ENCODE data around the gene SLC6A12.

SLC6A12 gene

DNA sequence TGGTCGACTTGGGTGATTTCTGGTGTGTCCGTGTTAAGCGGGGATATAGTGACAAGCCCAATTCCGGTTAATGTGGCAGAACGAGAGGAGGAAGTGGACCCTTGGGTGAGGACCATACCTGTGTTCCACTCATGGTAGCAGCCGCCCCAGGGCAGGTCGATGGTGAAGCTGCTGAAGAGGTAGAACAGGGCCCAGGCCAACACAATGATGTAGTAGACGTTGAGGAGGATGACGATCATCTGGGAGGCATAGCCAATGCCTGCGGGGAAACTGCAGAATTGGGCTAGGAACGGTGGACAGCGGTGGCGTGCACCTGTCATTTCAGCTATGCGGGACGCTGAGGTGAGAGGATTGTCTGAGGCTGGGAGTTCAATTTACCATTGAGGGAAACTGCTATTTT, 28.5 kb upstream of the SLC6A12 start:
- TF ChIP-seq SPI1 (IDR thresholded peaks at IDR 0.05; ENCODE audit: borderline replicate concordance, low read depth) = no peak
- no peak for TF ChIP-seq POLR2AphosphoS5 (IDR thresholded peaks at IDR 0.05; ENCODE audit: low read depth)
- TF ChIP-seq, protein P1, sequence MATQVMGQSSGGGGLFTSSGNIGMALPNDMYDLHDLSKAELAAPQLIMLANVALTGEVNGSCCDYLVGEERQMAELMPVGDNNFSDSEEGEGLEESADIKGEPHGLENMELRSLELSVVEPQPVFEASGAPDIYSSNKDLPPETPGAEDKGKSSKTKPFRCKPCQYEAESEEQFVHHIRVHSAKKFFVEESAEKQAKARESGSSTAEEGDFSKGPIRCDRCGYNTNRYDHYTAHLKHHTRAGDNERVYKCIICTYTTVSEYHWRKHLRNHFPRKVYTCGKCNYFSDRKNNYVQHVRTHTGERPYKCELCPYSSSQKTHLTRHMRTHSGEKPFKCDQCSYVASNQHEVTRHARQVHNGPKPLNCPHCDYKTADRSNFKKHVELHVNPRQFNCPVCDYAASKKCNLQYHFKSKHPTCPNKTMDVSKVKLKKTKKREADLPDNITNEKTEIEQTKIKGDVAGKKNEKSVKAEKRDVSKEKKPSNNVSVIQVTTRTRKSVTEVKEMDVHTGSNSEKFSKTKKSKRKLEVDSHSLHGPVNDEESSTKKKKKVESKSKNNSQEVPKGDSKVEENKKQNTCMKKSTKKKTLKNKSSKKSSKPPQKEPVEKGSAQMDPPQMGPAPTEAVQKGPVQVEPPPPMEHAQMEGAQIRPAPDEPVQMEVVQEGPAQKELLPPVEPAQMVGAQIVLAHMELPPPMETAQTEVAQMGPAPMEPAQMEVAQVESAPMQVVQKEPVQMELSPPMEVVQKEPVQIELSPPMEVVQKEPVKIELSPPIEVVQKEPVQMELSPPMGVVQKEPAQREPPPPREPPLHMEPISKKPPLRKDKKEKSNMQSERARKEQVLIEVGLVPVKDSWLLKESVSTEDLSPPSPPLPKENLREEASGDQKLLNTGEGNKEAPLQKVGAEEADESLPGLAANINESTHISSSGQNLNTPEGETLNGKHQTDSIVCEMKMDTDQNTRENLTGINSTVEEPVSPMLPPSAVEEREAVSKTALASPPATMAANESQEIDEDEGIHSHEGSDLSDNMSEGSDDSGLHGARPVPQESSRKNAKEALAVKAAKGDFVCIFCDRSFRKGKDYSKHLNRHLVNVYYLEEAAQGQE (IDR thresholded peaks at IDR 0.05; ENCODE audit: insufficient replicate concordance, low read depth) = no peak
- H3K4me3 ChIP-seq (replicated peaks; ENCODE audit: insufficient read depth, low read length) = no peak overlapping the region
- H3K27me3 ChIP-seq (ENCODE audit: insufficient read depth, poor library complexity, severe bottlenecking) = no peaks in the 10 kb centered on the region
- no peak overlapping the region for H3K27ac ChIP-seq (replicated peaks)
- no peak for DNase-seq (ENCODE audit: low read depth in 1 of 2, low spot score in 1 of 2)

DNA sequence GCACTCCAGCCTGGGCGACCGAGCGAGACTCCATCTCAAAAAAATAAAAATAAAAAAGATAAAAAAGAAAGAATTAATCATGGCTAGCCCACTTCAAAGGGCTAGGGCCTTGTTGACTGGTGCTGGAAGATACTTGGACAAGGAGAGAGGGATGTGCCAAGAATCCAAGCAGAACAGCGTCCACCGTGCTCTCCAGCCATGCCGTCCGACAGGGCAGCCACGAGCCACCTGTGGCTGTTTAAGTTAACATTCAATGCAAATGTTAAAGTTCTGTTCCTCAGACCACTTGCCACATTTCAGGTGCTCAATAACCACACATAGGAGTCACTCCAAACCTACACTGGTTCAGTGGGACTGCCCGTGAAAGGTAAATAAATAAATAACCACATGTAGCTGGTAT, 27.3 kb upstream of the SLC6A12 start:
- TF ChIP-seq POLR2AphosphoS5 (IDR thresholded peaks at IDR 0.05; ENCODE audit: low read depth) (no peak), SPI1 (IDR thresholded peaks at IDR 0.05; ENCODE audit: borderline replicate concordance, low read depth) (no peak), GABPA (IDR thresholded peaks at IDR 0.05; ENCODE audit: low read depth) (no peak)
- TF ChIP-seq, protein P2, sequence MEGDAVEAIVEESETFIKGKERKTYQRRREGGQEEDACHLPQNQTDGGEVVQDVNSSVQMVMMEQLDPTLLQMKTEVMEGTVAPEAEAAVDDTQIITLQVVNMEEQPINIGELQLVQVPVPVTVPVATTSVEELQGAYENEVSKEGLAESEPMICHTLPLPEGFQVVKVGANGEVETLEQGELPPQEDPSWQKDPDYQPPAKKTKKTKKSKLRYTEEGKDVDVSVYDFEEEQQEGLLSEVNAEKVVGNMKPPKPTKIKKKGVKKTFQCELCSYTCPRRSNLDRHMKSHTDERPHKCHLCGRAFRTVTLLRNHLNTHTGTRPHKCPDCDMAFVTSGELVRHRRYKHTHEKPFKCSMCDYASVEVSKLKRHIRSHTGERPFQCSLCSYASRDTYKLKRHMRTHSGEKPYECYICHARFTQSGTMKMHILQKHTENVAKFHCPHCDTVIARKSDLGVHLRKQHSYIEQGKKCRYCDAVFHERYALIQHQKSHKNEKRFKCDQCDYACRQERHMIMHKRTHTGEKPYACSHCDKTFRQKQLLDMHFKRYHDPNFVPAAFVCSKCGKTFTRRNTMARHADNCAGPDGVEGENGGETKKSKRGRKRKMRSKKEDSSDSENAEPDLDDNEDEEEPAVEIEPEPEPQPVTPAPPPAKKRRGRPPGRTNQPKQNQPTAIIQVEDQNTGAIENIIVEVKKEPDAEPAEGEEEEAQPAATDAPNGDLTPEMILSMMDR (IDR thresholded peaks at IDR 0.05; ENCODE audit: insufficient read depth, low read length) = no peak
- TF ChIP-seq, protein P1 (IDR thresholded peaks at IDR 0.05; ENCODE audit: insufficient replicate concordance, low read depth) = no peak
- H3K27me3 ChIP-seq (ENCODE audit: insufficient read depth, poor library complexity, severe bottlenecking) = no peaks in the 10 kb centered on the region
- no peak for DNase-seq (ENCODE audit: low read depth in 1 of 2, low spot score in 1 of 2)
- H3K27ac ChIP-seq (replicated peaks) = no peak overlapping the region
- no peak overlapping the region for H3K4me3 ChIP-seq (replicated peaks; ENCODE audit: insufficient read depth, low read length)

DNA sequence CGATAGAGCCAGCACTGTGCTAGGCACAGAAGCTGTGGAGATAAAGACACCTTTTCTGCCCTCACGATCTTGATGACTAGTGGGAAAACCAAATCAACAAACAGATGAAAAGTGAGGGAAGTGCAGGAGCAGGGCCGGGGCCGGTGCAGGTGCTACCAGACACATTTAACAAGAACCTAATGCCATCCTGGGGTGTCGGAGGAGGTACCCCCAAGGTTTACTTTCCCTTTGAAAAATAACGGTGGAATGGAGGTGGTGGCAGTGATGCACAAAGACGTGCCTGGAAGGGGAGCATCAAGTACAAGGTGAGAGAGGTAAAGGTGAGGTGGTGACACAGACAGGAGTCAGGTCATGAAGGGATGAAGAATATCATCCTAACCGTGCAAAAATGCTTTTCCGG, 26.6 kb upstream of the SLC6A12 start:
- no peak for DNase-seq (ENCODE audit: low read depth in 1 of 2, low spot score in 1 of 2)
- no peak overlapping the region for H3K4me3 ChIP-seq (replicated peaks; ENCODE audit: insufficient read depth, low read length)
- no peaks in the 10 kb centered on the region for H3K27me3 ChIP-seq (ENCODE audit: insufficient read depth, poor library complexity, severe bottlenecking)
- no peak for TF ChIP-seq SPI1 (IDR thresholded peaks at IDR 0.05; ENCODE audit: borderline replicate concordance, low read depth)
- TF ChIP-seq POLR2AphosphoS5 (IDR thresholded peaks at IDR 0.05; ENCODE audit: low read depth) = no peak
- TF ChIP-seq, protein P2 (IDR thresholded peaks at IDR 0.05; ENCODE audit: insufficient read depth, low read length) = no peak
- TF ChIP-seq, protein P1 (IDR thresholded peaks at IDR 0.05; ENCODE audit: insufficient replicate concordance, low read depth) = no peak
- no peak for TF ChIP-seq GABPA (IDR thresholded peaks at IDR 0.05; ENCODE audit: low read depth)
- no peak overlapping the region for H3K27ac ChIP-seq (replicated peaks)

All from HL-60 (cell line).